ENCODE measurements around the gene CDC42EP4.

- TF ChIP-seq, protein P1, sequence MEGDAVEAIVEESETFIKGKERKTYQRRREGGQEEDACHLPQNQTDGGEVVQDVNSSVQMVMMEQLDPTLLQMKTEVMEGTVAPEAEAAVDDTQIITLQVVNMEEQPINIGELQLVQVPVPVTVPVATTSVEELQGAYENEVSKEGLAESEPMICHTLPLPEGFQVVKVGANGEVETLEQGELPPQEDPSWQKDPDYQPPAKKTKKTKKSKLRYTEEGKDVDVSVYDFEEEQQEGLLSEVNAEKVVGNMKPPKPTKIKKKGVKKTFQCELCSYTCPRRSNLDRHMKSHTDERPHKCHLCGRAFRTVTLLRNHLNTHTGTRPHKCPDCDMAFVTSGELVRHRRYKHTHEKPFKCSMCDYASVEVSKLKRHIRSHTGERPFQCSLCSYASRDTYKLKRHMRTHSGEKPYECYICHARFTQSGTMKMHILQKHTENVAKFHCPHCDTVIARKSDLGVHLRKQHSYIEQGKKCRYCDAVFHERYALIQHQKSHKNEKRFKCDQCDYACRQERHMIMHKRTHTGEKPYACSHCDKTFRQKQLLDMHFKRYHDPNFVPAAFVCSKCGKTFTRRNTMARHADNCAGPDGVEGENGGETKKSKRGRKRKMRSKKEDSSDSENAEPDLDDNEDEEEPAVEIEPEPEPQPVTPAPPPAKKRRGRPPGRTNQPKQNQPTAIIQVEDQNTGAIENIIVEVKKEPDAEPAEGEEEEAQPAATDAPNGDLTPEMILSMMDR (conservative IDR thresholded peaks at IDR 0.05; ENCODE audit: low read depth in 2 of 2): no peak
- TF ChIP-seq CREB1 (CRISPR knock-in tag; IDR thresholded peaks at IDR 0.05; ENCODE audit: low read depth) (no peak), EZH2 (IDR thresholded peaks at IDR 0.05; ENCODE audit: low read depth, unreplicated experiment) (no peak), POLR2AphosphoS5 (IDR thresholded peaks at IDR 0.05; ENCODE audit: low read depth) (no peak), EZH2phosphoT487 (IDR thresholded peaks at IDR 0.05; ENCODE audit: unreplicated experiment) (no peak), JUNB (IDR thresholded peaks at IDR 0.05; ENCODE audit: unreplicated experiment) (no peak), ETS1 (IDR thresholded peaks at IDR 0.05) (no peak)
- TF ChIP-seq, protein P2, sequence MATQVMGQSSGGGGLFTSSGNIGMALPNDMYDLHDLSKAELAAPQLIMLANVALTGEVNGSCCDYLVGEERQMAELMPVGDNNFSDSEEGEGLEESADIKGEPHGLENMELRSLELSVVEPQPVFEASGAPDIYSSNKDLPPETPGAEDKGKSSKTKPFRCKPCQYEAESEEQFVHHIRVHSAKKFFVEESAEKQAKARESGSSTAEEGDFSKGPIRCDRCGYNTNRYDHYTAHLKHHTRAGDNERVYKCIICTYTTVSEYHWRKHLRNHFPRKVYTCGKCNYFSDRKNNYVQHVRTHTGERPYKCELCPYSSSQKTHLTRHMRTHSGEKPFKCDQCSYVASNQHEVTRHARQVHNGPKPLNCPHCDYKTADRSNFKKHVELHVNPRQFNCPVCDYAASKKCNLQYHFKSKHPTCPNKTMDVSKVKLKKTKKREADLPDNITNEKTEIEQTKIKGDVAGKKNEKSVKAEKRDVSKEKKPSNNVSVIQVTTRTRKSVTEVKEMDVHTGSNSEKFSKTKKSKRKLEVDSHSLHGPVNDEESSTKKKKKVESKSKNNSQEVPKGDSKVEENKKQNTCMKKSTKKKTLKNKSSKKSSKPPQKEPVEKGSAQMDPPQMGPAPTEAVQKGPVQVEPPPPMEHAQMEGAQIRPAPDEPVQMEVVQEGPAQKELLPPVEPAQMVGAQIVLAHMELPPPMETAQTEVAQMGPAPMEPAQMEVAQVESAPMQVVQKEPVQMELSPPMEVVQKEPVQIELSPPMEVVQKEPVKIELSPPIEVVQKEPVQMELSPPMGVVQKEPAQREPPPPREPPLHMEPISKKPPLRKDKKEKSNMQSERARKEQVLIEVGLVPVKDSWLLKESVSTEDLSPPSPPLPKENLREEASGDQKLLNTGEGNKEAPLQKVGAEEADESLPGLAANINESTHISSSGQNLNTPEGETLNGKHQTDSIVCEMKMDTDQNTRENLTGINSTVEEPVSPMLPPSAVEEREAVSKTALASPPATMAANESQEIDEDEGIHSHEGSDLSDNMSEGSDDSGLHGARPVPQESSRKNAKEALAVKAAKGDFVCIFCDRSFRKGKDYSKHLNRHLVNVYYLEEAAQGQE (IDR thresholded peaks at IDR 0.05; ENCODE audit: unreplicated experiment): no peak
These were observed 34.8 kb upstream of the CDC42EP4 start for GRCh38 chr17:73346501-73347162.
